ENCODE data around the gene PER2.

PER2 gene

GRCh38 chr2:238244151-238244550 lies 44.3 kb downstream of the PER2 start:
- H4K20me1 ChIP-seq (ENCODE audit: insufficient read depth, low read length): no peaks in the 10 kb centered on the region
- H3K9ac ChIP-seq (ENCODE audit: low read length): no peak overlapping the region
- no peak overlapping the region for H3K27ac ChIP-seq (ENCODE audit: low read length)
- no peaks in the 10 kb centered on the region for H3K9me3 ChIP-seq (ENCODE audit: insufficient read depth, low read length)
- no peaks in the 10 kb centered on the region for H3K36me3 ChIP-seq (replicated peaks; ENCODE audit: low read depth, low read length)
- no peak overlapping the region for H3K4me2 ChIP-seq (ENCODE audit: low read length)
- H3K4me3 ChIP-seq (ENCODE audit: low read length): no peak overlapping the region
- no peaks in the 10 kb centered on the region for H3K27me3 ChIP-seq (ENCODE audit: low read depth, low read length)
- no peaks in the 10 kb centered on the region for H3K79me2 ChIP-seq (ENCODE audit: low read length)
- H2AFZ ChIP-seq (ENCODE audit: low read depth, low read length): no peak overlapping the region
- no peaks in the 10 kb centered on the region for H3K4me1 ChIP-seq (ENCODE audit: low read length)
- no peak for TF ChIP-seq CTCF (IDR thresholded peaks at IDR 0.05; ENCODE audit: low read depth, low read length)
- TF ChIP-seq EZH2phosphoT487 (IDR thresholded peaks at IDR 0.05; ENCODE audit: low read depth): no peak

GRCh38 chr2:238243496-238244076 lies 44.8 kb downstream of the PER2 start:
- no peaks in the 10 kb centered on the region for H3K79me2 ChIP-seq (ENCODE audit: low read length)
- no peaks in the 10 kb centered on the region for H3K27me3 ChIP-seq (ENCODE audit: low read depth, low read length)
- no peak overlapping the region for H3K4me3 ChIP-seq (ENCODE audit: low read length)
- no peak overlapping the region for H3K27ac ChIP-seq (ENCODE audit: low read length)
- H3K9ac ChIP-seq (ENCODE audit: low read length): no peak overlapping the region
- no peak for TF ChIP-seq EZH2phosphoT487 (IDR thresholded peaks at IDR 0.05; ENCODE audit: low read depth)
- no peak for TF ChIP-seq CTCF (IDR thresholded peaks at IDR 0.05; ENCODE audit: low read depth, low read length)
- no peak overlapping the region for H2AFZ ChIP-seq (ENCODE audit: low read depth, low read length)
- no peaks in the 10 kb centered on the region for H3K4me1 ChIP-seq (ENCODE audit: low read length)
- no peaks in the 10 kb centered on the region for H4K20me1 ChIP-seq (ENCODE audit: insufficient read depth, low read length)
- no peaks in the 10 kb centered on the region for H3K36me3 ChIP-seq (replicated peaks; ENCODE audit: low read depth, low read length)
- no peaks in the 10 kb centered on the region for H3K9me3 ChIP-seq (ENCODE audit: insufficient read depth, low read length)
- no peak overlapping the region for H3K4me2 ChIP-seq (ENCODE audit: low read length)

- Histone ChIP-seq H3K9me3 (ENCODE audit: insufficient read depth, low read length) (no peaks in the 10 kb centered on the region), H3K79me2 (ENCODE audit: low read length) (no peaks in the 10 kb centered on the region), H3K4me1 (ENCODE audit: low read length) (no peaks in the 10 kb centered on the region), H3K9ac (ENCODE audit: low read length) (no peak overlapping the region), H4K20me1 (ENCODE audit: insufficient read depth, low read length) (no peaks in the 10 kb centered on the region), H3K36me3 (replicated peaks; ENCODE audit: low read depth, low read length) (no peaks in the 10 kb centered on the region), H3K27ac (ENCODE audit: low read length) (no peak overlapping the region), H2AFZ (ENCODE audit: low read depth, low read length) (no peak overlapping the region), H3K4me2 (ENCODE audit: low read length) (no peak overlapping the region), H3K27me3 (ENCODE audit: low read depth, low read length) (no peaks in the 10 kb centered on the region), H3K4me3 (ENCODE audit: low read length) (no peak overlapping the region)
- TF ChIP-seq EZH2phosphoT487 (IDR thresholded peaks at IDR 0.05; ENCODE audit: low read depth) (no peak), CTCF (IDR thresholded peaks at IDR 0.05; ENCODE audit: low read depth, low read length) (no peak)
Measured at GRCh38 chr2:238242731-238243495, 45.5 kb downstream of the PER2 start.

- no peak for TF ChIP-seq EZH2phosphoT487 (IDR thresholded peaks at IDR 0.05; ENCODE audit: low read depth)
- TF ChIP-seq CTCF (IDR thresholded peaks at IDR 0.05; ENCODE audit: low read depth, low read length): no peak
- no peaks in the 10 kb centered on the region for H3K79me2 ChIP-seq (ENCODE audit: low read length)
- no peaks in the 10 kb centered on the region for H3K4me1 ChIP-seq (ENCODE audit: low read length)
- H3K4me3 ChIP-seq (ENCODE audit: low read length): no peak overlapping the region
- no peak overlapping the region for H3K27ac ChIP-seq (ENCODE audit: low read length)
- no peaks in the 10 kb centered on the region for H3K9me3 ChIP-seq (ENCODE audit: insufficient read depth, low read length)
- H3K36me3 ChIP-seq (replicated peaks; ENCODE audit: low read depth, low read length): no peaks in the 10 kb centered on the region
- H3K27me3 ChIP-seq (ENCODE audit: low read depth, low read length): no peaks in the 10 kb centered on the region
- no peak overlapping the region for H2AFZ ChIP-seq (ENCODE audit: low read depth, low read length)
- no peak overlapping the region for H3K4me2 ChIP-seq (ENCODE audit: low read length)
- no peak overlapping the region for H3K9ac ChIP-seq (ENCODE audit: low read length)
- no peaks in the 10 kb centered on the region for H4K20me1 ChIP-seq (ENCODE audit: insufficient read depth, low read length)
Measured at GRCh38 chr2:238241970-238242369, 46.4 kb downstream of the PER2 start.
